Measurements from ENCODE around the gene SS18.

SS18 gene

GRCh38 chr18:25982153-25982552 is 108.3 kb downstream of the SS18 start:
- TF ChIP-seq, protein P1, sequence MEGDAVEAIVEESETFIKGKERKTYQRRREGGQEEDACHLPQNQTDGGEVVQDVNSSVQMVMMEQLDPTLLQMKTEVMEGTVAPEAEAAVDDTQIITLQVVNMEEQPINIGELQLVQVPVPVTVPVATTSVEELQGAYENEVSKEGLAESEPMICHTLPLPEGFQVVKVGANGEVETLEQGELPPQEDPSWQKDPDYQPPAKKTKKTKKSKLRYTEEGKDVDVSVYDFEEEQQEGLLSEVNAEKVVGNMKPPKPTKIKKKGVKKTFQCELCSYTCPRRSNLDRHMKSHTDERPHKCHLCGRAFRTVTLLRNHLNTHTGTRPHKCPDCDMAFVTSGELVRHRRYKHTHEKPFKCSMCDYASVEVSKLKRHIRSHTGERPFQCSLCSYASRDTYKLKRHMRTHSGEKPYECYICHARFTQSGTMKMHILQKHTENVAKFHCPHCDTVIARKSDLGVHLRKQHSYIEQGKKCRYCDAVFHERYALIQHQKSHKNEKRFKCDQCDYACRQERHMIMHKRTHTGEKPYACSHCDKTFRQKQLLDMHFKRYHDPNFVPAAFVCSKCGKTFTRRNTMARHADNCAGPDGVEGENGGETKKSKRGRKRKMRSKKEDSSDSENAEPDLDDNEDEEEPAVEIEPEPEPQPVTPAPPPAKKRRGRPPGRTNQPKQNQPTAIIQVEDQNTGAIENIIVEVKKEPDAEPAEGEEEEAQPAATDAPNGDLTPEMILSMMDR (conservative IDR thresholded peaks at IDR 0.05) = no peak
- no peak overlapping the region for H3K27ac ChIP-seq

DNA sequence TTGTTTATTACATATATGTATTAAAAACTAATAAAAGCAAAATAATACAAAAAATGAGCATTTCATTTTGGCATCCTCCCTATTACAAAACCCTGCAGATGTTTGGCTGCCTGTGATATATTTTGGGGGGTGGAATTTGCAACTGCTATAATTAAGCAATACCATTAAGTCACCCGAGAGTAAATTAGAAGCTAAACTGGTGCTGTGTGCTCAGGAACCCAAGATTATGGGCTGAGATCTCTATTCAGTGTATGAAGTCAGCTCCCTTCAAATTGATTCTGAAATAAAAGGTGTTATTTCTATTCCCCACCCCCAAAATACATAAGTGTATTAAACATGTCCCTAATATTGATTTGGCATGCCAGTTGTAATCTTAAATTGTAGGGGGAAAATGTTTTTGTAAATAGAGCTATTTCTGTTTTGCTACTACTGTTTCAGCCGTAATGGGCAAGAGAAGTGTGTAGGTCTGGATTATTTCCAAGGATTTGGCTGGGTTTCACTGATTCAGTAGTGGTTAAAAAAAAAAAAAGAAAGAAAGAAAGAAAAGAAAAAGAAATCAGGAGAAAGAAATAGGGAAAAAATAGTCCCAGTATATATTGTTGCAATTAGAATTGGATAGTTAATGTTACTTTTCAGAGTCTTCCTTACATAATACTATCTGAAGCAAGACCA is 110.9 kb downstream of the SS18 start:
- TF ChIP-seq, protein P1 (conservative IDR thresholded peaks at IDR 0.05) = no peak
- no peak overlapping the region for H3K27ac ChIP-seq

DNA sequence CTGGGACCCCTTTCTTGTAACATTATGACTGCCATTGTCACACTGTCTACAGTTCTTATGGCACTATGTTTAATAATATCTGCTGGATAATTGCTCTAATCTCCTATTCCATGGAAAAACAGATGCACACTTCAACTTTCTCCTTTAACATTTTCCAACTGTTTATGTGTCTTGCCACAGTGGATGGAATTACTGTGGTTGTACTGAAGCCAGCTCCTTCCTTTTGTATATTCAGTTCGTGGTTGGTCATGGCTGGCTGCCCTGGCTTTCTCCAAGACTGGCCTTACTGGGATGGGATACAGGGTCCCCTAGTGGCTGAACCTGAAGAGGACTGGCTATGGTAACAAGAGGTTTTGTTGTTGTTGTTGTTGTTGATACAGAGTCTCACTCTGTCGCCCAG is 113.9 kb downstream of the SS18 start:
- TF ChIP-seq, protein P1 (conservative IDR thresholded peaks at IDR 0.05) = no peak
- no peak overlapping the region for H3K27ac ChIP-seq

DNA sequence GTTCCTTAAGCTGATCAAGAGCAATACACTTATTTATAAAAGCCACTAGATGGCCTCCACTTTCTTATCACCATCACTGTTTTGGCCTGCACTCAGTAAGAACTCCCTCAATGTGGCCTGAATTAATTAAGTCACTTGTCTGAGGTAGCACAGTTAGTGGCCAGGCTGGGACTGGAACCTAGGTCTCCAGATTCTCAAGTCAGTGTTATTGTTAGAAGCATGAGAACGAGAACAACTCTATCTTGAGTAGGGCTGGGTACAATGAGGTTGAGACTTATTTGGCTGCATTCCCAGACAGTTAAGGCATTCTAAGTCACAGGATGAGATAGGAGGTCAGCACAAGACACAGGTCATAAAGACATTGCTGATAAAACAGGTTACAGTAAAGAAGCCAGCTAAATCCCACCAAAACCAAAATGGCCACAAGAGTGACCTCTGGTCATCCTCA is 115.8 kb downstream of the SS18 start:
- TF ChIP-seq, protein P1 (conservative IDR thresholded peaks at IDR 0.05) = peak; percentile 25; the same call in 1 of the 2 replicates
- H3K27ac ChIP-seq = no peak overlapping the region

All from VCaP (cell line).